Measurements from ENCODE around the gene DBT. TPM values are rescaled to one million over a fixed set of nuclear protein-coding genes. Genes with fewer than 3 reads are reported as not detected.

The DBT gene
- total and polyA plus RNA-seq, 2 of the 13 experiments (the other 11 are each of a cell fraction or from before 2014, with no cell fraction given), result 3.3 to 10.2 TPM

- FAIRE-seq, result no peak
- no TSS peak for BruUV-seq (replicated peaks)
Measured at GRCh38 chr1:100178091-100178490, 71.5 kb downstream of the DBT start, which contains the start of gene LRRC39. Gene LRRC39 (minus strand): TSS chr1:100178256. CDS start chr1:100168516, 9,740 bp downstream.

More at GRCh38 chr1:100178091-100178490, 71.5 kb downstream of the DBT start, which contains the start of gene LRRC39:
- no peak within 1 kb of the TSS for H3K4me2 ChIP-seq (ENCODE audit: low read depth, low read length)
- H3K79me2 ChIP-seq (ENCODE audit: insufficient read depth, low read length), result no peaks in the 10 kb centered on the region
- CTCF ChIA-PET (ENCODE audit: low intra/inter-chr PET ratio, low total read pairs), result no interaction called here
- H3K4me1 ChIP-seq (ENCODE audit: insufficient read depth, low read length), result no peaks in the 10 kb centered on the region
- in situ Hi-C loops (cut with HindIII; ENCODE audit: extremely low pct_ligation_motif_present, low pct_unique_long_range_greater_than_20kb) (no loop called here), intact Hi-C loops (cut with micrococcal nuclease; ENCODE audit: unreplicated experiment) (no loop called here)
- H3K36me3 ChIP-seq (replicated peaks in 1 of 2; ENCODE audit: control insufficient read depth in 1 of 2, insufficient read depth in 2 of 2, low read length in 2 of 2), result no peaks in the 10 kb centered on the region
- H2AFZ ChIP-seq (ENCODE audit: low read length), result no peak within 1 kb of the TSS
- H3K9me3 ChIP-seq (ENCODE audit: low read length), result no peaks in the 10 kb centered on the region
- H3K27ac ChIP-seq (ENCODE audit: extremely low read length, insufficient read depth, low read length), result no peak within 1 kb of the TSS
- POLR2A ChIA-PET, result no interaction called here
- TF ChIP-seq NFIB (CRISPR knock-in tag; IDR thresholded peaks at IDR 0.05; ENCODE audit: borderline replicate concordance) (no peak), ISX (CRISPR knock-in tag; conservative IDR thresholded peaks at IDR 0.05) (no peak), ZNF280B (CRISPR knock-in tag; IDR thresholded peaks at IDR 0.05; ENCODE audit: borderline replicate concordance) (no peak), ZNF430 (CRISPR knock-in tag; IDR thresholded peaks at IDR 0.05) (no peak), ZBTB25 (CRISPR knock-in tag; IDR thresholded peaks at IDR 0.05) (no peak), HMG20B (CRISPR knock-in tag; conservative IDR thresholded peaks at IDR 0.05) (no peak), HMGA1 (CRISPR knock-in tag; conservative IDR thresholded peaks at IDR 0.05) (no peak), AKNA (CRISPR knock-in tag; IDR thresholded peaks at IDR 0.05; ENCODE audit: borderline replicate concordance) (no peak), HOXA3 (CRISPR knock-in tag; IDR thresholded peaks at IDR 0.05) (no peak)
- no peaks in the 10 kb centered on the region for H4K20me1 ChIP-seq (ENCODE audit: insufficient read depth, low read length)
- 65% methylated on average over 5 of the region's 5 CpGs for WGBS (ENCODE audit: low lambda C conversion rate)
- ATAC-seq, result no peak
- no peak within 1 kb of the TSS for H3K9ac ChIP-seq (ENCODE audit: insufficient read depth, low read depth, low read length)
- H3K27me3 ChIP-seq (ENCODE audit: control insufficient read depth in 1 of 2, insufficient read depth in 2 of 2, low read length in 2 of 2), result no peaks in the 10 kb centered on the region
- H3K4me3 ChIP-seq (replicated peaks in 1 of 3; ENCODE audit: insufficient read depth in 1 of 3, low read depth in 2 of 3, low read length in 3 of 3), result no peak within 1 kb of the TSS
- no peak for DNase-seq (ENCODE audit: low spot score)
